Measurements from ENCODE around the gene CABP1.
A peak's percentile ranks its signal among the peaks of the same experiment; 100 is the strongest.

CABP1 gene

GRCh38 chr12:120639771-120640721 is at the start of gene CABP1:
Gene CABP1, plus strand, starts transcription at chr12:120640626. Its CDS starts 60 bp downstream, at chr12:120640686.
- TF ChIP-seq CTCF (IDR thresholded peaks at IDR 0.05; ENCODE audit: extremely low read depth, missing control alignments), result peak; percentile 44
- DNase-seq (ENCODE audit: low spot score), result peak; percentile 90

DNA sequence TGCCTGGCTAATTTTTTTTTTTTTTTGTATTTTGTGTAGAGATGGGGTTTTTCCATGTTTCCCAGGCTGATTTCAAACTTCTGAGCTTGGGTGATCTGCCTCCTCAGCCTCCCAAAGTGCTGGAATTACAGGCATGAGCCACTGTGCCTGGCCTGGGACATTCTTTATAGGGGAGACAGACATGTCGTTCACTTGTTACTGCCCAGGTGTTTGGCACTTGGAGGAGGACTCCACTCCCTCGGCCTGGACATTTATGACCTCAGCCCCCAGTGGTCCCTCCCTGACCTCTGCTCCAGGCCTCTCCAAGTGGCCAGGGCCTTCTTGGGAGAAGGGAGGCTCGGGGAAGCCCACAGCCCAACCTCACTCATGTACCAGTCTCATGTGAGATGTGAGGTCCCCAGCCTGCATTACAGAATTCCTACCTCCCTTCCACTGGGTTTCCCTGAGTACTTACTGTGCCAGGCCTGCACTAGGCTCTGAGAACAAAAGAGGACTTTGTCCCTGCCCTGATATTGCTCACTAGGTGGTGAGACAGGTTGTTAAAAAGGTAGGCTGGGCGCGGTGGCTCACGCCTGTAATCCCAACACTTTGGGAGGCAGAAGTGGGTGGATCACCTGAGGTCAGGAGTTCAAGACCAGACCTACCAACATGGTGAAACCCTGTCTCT is 49.6 kb upstream of the CABP1 start:
- no peak for TF ChIP-seq CTCF (IDR thresholded peaks at IDR 0.05; ENCODE audit: extremely low read depth, missing control alignments)
- DNase-seq (ENCODE audit: low spot score), result no peak

DNA sequence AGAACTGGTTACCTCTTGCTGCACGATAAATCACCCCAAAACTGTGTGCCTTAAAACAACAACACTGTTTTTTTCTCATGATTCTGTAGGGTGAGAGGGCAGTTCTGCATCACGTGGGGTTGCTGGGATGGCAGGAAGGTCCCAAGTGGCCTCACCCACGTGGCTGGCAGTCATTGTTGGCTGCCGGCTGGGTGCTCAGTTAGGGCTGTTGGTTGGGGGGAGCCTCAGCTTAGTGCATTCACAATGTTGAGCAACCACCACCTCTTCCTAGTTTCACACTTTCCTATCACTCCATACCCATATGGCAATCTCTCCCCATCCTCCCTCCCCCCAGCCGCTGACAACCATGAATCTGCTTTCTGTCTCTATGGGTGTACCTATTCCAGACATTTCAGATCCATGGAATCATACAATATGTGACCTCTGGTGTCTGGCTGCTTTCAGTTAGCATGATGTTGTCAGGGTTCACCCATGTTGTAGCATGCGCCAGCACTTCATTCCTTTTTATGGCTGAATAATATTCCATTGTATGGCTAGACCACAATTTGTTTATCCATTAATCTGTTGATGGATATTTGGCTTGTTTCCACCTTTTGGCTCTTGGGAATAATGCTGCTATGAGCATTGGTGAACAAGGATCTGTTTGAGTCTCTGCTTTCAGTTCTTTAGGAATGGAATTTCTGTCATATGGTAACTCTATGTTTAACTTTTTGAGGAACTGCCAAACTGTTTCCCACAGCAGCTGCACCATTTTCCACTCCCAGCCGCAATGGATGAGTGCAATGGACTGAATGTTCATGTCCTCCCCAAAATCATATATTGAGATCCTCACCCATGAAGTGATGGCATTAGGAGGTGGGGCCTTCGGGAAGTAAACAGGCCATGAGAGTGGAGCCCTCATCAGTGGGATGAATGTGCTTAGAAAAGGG is 48.0 kb upstream of the CABP1 start:
- no peak for DNase-seq (ENCODE audit: low spot score)
- TF ChIP-seq CTCF (IDR thresholded peaks at IDR 0.05; ENCODE audit: extremely low read depth, missing control alignments), result no peak

GRCh38 chr12:120596901-120597300 is 43.5 kb upstream of the CABP1 start:
- TF ChIP-seq CTCF (IDR thresholded peaks at IDR 0.05; ENCODE audit: extremely low read depth, missing control alignments), result no peak
- DNase-seq (ENCODE audit: low spot score), result no peak

DNA sequence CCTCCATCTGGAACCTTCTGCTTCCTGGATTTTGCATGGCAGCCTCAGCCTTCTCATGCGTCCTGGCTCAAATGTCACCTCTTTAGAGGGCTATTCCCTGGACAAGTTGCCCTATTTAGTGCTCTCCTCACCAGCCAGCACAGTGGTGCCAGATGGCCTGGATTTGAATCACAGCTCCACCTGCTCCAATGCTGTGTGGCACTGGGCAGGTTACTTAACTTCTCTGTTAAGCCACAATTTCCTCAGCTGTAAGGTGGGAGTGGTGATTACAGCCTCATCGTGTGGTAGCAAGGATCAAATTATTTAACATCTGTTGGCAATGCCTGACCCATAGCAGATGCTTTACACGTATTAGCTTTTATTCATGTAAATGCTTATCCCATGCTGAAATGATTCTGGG is 42.6 kb upstream of the CABP1 start:
- no peak for DNase-seq (ENCODE audit: low spot score)
- no peak for TF ChIP-seq CTCF (IDR thresholded peaks at IDR 0.05; ENCODE audit: extremely low read depth, missing control alignments)

- no peak for TF ChIP-seq CTCF (IDR thresholded peaks at IDR 0.05; ENCODE audit: extremely low read depth, missing control alignments)
- no peak for DNase-seq (ENCODE audit: low spot score)
These were observed 41.6 kb upstream of the CABP1 start for GRCh38 chr12:120598674-120599463.
